KG1 (cell line): ENCODE results near the gene SLC30A1.

ENCODE experiments used
- DNase-seq: peaks from one replicate; lab custom pipeline; 2025; lab: John Stamatoyannopoulos, UW

The SLC30A1 gene

DNA sequence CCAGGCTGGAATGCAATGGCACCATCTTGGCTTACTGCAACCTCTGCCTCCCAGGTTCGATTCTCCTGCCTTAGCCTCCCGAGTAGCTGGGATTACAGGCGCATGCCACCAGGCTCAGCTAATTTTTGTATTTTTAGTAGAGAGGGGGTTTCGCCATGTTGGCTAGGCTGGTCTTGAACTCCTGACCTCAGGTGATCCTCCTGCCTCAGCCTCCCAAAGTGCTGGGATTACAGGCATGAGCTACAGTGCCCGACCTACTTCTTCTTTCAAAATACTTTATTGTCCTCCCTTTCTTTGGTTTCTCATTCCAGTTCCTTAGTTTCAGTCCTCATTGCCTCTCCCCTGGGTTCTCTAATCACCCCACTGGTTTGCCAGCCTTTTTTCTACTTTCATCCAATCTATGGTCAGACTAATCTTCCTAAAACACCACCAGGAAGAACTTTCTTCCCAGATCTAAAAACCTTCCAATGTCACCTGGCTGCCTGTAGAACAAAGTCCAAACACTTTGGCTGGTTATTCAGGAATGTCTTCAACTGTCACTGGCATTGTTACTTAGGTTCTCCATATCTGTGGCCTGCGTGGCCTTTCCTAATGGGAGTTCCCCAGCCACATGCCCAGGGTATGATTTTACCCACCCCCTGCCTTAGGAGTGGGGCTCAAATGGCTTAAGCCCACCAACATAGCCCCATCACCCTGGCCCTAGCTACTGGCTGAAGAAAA lies 29.0 kb upstream of the SLC30A1 start:
- DNase-seq, result no peak

DNA sequence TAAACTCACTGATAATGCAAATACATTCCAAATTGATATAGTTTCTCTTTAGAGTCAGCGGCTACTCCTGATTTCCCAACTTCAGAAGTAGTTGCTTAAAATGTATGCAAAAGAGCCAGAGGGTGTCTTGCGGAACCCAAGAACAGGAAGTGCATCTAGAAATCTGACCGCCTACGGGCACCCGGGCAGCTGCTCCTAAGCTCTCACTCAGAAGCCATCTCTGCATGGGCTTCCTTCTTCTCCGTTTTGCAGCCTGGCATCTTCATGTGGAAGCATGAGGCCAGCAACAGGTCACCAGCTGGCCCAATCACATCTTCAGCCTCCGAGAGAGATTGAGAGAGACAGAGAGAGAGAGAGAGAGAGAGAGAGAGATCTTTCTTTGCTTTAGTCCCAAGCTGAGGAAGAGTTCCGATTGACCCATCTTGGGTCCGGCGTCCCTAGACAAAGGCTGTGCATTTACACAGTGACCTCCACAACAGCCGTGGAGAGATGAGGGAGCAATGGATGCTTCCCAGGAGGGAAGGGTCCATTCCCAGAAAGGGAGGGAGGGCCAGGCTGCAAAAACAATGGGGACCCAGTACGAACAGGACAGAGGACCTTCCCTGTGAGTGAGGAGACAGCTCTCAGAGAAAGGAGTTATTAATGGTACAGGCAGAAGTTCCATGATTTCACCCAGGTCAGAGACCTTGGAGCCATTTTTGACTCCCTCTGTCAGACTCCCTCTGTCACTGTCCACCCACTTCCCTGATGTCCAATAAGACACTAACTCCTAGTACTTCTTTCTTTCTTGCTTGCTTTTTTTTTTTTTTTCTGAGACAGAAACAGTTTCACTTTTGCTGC lies 28.2 kb upstream of the SLC30A1 start:
- DNase-seq, result no peak

DNA sequence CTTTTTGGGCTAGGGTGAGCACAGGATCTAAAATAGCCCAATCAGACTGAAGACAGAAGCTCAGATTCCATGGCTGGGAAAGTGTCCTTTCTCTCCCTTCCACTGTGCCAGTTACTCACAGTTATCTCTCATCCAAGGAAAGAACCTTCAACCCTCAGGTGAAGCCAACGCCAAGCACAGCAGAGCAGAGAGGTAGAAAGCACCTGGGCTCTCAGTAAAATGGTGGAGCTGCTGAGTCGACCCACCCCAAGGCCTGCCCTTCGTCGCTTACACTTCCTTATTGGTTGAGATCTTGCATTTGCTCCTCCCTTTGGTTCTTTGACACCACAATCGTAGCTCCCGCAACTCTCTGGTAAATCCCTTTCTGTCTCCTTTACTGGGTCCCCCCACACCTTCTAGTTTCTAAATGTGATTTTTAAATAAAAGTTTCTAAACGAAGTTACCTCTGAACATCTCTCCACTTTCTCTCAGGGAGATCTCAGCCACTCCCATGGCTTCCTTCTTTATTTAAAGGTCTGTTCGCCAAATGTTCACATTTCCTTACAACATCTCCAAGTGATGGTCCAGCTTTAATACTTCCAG lies 27.5 kb upstream of the SLC30A1 start:
- no peak for DNase-seq

DNA sequence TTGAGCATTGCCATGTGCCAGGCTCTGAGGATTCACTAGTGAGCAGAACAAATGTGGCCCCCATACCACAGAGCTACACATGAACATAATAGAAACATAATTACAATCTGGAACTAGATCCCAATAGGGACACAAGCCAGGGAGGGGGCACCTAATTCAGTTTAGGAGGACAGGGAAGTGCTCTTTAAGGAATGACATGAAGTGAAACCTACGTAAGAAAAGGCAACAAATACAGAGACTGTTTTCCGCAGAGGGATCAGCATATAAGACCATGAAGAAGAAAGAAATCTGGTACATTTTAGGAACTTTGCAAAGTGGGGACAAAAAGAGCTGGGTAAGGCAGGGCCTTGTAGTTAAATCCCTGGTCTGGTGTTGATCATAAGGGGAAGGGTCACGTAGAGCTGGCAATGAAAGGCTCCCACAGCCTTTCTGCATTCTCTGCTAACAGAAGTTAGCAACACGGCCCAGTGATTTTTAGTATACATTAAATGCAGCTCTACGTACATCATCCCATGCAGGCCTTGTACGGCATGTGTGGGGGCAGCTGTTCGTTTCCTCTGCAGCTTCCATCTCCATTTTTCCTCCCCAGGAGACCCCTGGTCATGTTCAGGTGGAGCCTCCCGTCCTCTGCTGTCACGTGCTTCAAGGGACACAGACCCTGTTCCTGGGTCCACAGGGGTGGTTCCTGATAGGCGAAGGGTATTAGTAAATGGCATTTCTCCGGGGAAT lies 26.8 kb upstream of the SLC30A1 start:
- DNase-seq, result no peak

DNA sequence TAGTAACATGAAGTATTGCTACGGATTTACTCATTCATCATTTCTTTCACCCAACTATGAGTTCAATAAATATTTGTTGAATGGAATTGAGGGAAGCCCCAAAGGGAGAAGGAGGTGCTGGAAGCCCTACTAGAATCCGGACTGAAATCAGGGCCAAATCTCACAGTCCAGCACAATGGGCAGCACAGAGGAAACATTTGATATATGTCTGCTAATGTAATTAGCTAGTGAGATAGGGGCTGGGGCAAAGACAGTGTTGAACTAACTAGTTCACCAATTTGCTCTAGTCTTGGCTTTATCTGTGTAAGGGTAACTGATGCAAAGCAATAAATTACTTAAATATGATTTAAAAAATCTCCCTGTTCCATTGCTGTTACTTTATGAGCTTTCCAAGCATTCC lies 26.1 kb upstream of the SLC30A1 start:
- DNase-seq, result no peak

DNA sequence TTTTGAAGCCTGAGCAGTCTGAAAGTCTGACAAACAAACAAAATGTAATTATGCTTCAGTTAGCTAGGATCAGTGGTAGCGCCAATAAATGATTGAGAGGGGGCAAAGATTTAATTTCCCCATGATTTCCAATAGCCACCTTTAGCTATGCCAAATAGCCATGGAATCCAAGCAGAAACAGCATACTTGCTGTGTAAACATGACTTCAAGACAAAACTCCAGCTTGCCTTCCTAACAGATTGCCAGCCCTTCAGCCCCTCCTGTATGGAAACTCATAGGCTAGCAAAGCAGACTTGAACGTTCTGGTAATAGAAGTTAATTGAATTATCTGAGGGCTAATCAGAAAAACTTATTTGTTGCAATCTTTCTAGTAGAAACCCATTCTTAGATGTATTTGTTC lies 25.6 kb upstream of the SLC30A1 start:
- DNase-seq, result no peak

DNA sequence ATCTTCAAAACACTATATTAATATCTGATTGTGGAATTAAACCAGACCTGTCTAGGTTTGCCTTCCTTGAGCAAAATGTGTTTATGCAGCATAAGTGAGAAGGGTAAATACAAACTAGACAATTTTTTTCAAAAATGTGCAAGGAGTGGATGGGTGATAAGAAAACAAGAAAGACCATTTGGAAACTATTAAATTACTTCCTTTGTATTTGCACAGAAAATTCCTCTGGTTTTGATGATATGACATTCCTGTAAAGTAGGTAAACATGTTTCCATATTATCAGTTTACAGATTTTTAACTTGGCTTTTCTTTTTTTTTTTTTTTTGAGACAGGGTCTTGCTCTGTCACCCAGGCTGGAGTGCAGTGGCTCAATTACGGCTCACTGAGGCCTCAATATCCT lies 24.8 kb upstream of the SLC30A1 start:
- no peak for DNase-seq

DNA sequence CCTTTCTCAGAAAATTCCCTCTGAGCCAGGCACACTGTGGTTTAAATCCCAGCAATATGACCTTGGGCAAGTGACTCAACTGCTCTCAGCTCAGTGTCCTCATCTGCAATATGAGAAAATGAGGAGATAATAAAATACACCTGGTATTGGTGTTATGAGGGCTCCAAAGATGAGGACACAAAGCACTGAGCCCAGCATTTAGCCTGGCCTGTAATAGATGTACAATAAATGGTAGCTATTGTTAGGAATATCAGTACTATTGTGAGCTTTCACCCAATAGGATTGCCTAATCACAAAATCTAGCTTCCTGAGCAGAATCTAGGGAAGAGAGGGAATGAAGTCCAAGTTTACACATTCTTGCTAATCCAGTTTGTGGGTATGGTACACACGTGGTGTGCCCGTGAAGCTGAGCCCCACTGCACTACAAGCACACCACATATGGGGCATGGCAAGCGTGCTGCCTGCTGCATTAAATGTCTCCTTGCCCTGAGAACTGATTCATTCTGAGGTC lies 24.3 kb upstream of the SLC30A1 start:
- no peak for DNase-seq

DNA sequence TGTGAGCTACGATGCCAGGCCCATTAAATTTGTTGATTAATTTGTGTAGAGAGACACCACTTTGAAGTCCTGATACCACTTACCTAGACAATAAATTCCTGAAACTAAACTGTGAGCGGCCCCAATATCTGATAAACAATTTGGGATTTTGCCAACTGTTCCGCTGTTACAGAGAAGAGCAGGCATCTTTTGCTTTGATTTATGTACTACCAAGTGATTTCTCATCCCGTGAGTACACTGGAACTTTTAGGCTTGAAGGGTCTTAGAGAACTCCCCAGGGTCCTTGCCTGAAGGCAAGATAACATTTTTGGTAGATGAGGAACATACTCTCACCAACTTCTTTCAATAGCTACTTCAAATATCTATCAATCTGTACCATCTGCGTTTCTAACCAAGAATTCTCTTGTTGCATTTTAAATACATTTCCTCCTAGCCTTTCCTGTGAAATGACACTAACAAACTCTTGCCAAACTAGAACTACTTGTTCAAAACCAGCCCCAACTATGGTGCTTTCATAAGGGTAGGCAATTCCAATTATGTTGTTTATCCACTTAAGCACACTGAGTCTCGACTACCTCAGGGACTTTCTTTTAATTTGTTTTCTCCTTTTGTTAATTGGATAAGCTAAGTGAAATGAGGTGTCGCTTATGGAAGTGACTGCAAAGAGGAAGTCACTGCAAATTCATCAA lies 23.2 kb upstream of the SLC30A1 start:
- no peak for DNase-seq

DNA sequence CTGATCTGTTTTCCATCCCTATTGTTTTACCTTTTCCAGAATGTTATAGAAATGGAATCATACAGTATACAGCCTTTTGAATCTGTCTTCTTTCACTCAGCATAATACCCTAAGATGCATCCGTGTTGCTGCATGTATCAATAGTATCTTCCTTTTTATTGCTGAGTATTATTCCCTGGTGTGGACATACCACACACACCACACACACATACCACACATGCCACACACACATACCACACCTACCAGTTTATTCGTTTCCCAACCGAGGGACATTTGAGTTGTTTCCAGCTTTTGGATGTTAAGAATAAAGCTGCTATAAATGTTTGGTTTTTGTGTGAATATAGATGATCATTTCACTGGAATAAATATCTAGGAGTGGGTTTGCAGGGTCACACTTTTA lies 22.2 kb upstream of the SLC30A1 start:
- no peak for DNase-seq

DNA sequence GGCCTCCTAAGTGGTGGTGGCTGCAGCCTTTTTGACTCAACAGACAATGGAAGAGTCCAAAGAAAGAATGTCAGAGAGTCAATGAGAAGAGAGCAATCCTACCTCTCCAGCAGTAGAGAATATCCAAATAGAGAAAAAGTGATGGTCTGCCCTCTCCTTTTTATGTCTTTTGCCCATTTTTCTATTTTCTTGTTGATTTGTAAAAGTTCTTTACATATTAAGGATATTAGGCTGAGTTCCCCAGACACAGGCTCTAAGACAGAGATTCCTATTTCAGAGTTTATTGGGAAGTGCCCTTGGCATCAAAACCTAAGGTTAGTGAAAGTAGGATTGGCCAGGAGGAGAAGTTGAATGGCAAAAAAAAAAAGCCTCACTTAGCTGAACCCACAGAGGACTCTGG lies 20.3 kb upstream of the SLC30A1 start:
- DNase-seq, result no peak

DNA sequence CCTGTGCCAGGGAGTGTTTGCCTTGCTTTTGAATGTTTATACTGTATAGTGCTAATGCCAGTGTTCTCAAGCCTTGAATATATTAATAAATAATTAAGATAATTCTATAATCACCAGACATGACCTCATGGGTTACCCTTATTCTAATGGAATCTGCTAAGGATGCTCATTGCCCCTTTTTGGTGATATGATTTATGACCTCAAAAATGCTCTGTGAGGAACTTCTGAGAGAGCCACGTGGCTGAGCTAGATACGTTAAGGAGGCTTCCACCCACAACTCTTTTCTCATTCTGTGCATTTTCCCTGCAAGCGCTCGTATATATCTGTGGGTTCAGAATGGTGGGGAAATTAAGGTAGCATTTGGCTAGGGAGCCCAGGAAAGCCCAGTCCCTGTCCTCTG lies 19.6 kb upstream of the SLC30A1 start:
- no peak for DNase-seq

DNA sequence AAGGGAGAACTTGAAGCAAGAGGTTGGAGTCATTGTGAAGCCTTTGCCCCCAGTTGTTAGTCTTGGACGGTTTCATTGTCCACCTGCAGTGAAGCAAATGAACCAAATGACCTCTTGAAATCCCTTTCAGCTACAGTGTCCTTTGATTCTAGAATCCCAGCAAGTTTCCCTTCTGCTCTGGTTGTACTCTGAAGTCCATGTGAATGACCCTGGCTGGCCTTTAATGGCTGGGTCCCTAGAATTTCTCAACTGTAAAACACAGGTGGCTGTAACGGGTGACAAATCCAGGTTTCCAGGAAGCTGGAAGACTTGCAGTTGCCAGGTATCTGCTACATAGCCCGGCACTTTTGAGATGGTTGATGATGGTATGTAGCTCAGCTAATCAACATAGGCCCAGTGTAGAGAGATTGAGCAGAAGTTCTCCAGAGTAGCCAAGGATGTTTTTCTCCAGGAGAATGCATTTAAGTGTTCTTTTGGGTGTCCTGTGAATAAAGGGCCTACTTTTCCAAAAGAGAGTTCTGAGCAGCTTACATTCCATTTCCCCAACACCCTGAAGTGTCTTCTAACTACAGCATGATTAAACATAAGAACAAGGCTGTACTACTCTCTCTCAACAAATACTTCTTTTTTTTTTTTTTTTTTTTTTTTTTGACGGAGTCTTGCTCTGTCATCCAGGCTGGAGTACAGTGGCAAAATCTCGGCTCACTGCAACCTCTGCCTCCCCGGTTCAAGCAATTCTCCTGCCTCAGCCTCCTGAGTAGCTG lies 17.6 kb upstream of the SLC30A1 start:
- no peak for DNase-seq

DNA sequence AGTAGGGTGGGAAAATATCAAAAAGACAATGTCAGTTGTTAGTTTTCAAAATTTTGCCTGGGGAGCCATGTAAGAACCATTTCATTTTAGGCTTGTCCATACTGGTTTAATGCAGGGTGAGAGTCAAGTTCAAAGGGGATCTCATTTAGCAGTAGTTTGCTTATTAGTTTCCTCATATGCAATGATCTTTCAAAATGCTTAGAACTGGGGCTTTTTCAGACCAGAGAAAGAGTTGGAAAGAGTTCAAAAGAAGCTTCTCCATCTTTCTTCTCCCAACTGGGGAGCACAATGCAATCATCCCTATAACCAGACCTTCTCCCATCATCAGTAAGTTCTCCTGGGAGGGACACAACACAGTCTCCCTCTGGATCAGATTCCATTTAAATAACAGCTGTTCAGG lies 16.5 kb upstream of the SLC30A1 start:
- DNase-seq, result no peak

DNA sequence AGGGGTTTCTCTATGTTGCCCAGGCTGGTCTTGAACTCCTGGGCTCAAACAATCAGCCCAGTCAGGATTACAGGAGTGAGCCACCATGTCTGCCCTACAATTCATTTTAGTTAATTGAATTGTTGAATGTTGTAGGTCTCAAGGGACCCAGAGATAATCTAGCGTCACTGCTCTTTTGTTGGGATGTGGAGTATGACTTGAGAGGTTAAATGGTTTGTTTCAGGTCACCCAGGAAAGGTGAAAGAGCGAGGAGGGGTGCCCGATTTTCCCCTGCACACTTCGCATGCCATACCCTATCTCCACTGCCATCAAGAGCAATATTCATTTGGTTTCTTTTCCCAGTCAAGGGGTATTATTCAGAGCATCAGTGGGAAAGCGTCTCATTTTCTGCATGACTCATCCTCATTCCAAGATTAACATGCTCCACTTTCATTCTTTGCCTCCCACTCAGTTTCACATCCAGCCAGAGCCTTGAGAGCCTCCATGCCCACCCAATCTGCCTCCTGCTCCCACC lies 13.1 kb upstream of the SLC30A1 start:
- no peak for DNase-seq

DNA sequence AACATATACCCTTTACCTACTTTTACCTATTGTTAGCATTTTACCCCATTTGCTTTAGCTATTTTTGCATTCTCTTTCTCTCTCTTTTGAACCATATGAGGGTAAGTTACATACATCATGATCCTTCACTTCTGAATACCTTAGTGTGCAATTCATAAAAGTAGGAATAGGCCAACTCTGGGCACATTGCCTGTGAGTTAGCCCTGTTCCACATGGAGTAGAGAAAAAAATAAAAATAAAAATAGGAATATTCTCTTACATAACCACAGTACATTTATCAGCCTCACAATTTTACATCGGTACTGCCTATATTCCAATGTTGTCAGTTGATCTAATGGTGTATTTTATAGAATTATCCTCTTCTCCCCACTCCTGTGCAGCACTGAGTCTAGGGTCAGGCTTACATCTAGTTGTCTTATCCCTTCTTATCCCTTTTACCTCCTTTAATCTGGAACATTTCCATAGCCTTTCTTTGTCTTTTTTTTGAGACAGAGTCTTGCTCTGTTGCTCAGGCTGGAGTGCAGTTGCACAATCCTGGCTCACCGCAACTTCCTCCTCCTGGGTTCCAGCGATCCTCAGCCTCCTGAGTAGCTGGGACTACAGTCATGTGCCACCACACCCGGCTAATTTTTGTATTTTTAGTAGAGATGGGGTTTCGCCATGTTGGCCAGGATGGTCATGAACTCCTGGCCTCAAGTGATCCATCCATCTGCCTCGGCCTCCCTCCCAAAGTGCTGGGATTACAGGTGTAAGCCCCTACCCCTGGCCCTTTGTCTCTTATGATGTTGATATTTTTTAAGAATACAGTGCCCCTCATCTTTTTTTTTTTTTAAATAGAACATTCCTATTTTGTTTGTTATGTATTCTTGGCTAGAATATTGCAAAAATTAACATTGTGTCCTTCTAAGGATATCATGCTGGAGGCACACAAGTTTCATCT lies 11.1 kb upstream of the SLC30A1 start:
- no peak for DNase-seq

DNA sequence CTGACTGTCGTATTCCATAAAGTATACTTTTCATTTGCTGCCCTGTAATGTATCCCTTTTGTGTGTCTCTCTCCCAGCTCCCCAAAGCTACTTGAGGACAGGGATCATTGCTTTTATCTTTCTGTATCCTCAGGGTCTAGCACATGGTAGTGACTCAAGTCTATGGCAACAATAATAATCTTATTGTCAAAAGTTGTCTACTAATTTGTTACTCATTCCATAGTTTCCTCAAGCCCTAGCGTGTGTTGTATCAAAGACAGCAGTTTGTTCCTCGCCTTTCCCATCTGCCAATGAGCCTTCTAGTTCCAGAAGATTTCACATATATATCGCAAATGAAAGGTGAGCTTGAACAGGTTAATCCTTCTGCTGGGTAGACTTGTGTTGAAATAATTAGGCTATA lies 9.8 kb upstream of the SLC30A1 start:
- DNase-seq, result no peak

DNA sequence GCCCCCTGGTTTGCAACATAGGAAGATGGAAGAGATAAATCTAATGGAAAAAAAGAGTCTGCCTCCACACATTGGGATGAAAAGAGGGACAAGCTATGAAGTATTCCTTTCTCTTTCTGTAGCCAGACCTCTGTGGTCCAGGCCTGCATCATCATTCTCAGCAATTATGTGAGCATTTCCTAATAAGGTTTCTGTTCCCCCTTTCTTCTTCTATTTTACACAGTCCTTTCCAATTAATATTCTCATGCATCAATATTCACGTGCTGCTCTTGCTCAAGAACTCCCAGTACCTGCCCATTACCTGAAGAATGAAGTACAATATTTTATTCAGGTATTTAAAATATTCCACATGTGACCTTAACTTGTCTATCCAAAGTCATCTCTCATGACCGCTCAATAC lies 8.2 kb upstream of the SLC30A1 start:
- no peak for DNase-seq

DNA sequence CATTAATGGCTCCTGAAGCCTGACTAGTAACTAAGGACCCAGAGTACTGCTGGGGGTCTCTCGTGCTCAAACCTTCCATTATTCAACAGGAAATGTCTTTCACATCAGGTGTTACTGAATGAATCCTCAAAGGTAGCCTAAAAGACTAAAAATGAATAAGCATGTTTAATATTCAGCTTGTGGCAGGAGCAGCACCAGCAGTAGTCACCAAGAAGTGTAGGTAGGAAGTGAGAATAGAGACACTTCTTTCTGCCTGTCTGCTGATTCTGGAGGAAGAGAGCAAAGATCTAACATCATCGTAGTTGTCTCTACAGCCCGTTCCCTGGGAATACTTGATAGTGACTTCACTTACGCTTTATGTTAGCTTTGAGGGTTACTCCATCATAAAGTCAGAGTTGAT lies 7.6 kb upstream of the SLC30A1 start:
- DNase-seq, result no peak
